ENCODE data around the gene ARHGAP30.

ARHGAP30 gene

DNA sequence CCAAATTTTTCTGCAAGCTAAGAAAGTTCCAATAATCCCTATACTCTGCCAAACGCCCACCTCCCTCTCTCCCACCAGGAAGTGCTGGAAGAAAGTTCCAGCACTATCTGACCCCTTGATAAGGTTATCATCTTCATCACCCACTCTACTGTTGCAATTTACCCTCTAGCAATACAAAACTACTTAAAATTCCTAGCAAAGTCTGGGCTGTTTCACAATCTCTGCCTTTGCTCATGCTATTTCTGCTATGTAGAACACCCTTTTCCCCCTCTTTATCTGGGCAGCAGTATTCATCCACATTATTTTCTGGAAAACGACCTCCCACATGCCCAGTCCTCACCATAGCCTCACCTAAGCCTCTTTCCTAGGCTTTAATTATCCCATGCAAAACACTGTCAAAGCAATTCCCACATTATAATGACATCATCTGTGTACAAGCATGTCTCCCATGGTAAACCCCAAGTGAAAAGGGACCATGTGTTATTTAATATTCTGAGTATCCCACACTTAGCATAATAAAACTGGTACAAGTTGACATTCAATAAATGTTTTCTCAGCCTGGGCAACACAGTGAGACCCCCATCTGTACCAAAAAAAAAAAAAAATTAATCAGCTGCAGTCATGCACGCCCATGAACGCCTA lies 60.7 kb downstream of the ARHGAP30 start:
- no peak for DNase-seq

DNA sequence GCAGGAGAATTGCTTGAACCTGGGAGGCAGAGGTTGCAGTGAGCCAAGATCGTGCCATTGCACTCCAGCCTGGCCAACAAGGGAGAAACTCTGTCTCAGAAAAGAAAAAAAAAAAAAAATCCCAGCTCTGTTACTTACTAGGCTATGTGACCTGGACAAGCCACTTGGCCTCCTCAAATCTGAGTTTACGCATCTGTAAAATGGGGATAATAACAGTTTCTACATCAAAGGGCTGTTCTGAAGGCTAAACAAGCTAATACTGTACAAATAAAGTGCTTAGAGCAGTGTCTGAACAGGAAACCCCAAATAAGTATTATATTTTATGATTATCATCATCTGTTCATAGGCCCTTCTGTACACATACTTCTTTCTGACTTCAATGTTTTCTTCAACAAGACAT lies 62.3 kb downstream of the ARHGAP30 start:
- no peak for DNase-seq

- DNase-seq = no peak
Observed at GRCh38 chr1:161006563-161006962, 63.1 kb downstream of the ARHGAP30 start.

DNA sequence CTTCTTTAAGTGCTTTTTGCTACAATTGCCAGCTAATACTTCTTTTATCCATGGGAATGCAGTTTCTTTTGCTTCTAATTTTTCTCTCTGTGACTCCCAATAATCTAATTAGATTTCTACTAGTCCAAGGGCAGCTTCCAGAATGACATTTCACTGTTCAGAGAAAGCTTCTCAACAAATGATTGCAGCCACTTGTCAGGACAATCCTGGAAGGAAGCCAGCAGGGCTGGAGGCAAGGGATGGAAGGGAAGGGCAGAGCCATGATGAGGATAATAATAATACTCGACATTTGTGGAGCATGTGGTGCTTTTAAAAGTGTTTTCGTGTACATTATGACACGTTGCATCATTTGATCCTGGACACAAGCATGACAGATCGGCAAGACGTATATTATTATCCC lies 68.2 kb downstream of the ARHGAP30 start:
- DNase-seq = no peak

- DNase-seq = no peak
Observed at GRCh38 chr1:161000736-161001480, 68.8 kb downstream of the ARHGAP30 start.

GRCh38 chr1:160999376-160999775 lies 70.3 kb downstream of the ARHGAP30 start:
- DNase-seq = no peak

DNA sequence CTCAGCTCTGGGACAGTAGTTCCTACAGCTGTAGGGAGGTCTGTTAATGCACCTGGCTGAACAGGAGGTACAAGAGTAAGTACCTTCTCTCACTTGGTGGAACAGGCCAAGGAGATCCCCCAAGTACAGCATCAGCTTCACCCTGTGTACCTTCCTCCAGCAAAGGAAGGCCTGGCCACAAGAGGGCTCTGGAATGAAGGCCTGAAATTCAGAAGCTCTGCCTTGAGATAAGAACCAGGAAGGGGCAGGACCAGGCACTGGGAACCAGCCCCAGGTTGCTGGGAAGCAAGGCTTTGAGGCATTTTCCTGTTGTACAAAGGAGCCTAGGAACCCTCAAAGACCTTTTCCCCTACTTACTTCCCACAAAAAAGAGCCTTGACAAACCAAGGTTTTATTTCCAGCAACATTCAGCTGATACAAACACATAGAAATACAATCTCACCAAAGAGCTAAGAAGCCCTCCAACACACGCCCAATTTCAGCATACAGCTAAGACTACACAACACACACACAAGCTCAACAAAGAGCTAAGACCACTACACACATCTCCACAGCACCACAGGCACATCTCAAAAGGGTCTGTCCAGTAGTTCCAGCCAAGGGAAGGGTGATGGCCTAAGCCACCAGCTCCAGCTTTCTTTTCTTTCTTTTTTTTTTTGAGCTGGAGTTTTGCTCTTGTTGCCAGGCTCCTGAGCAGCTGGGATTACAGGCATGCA lies 72.2 kb downstream of the ARHGAP30 start:
- no peak for DNase-seq

Data from cortex of kidney (tissue), 1 donor.